Activated CD4-positive, alpha-beta T cell treated with anti-CD3 and anti-CD28 coated beads, Interleukin-2, Interleukin-4, amounts not matched to agents 100 ng/mL and 50 ng/mL, durations not matched to agents 16 hours and 8 hours (primary cell): ENCODE results near the gene UTS2R.
"Not testable (repeated sequence)": the region's sequence is repeated elsewhere in the genome, so short reads cannot be mapped to it uniquely, and the experiment has no call there.

Source experiments
- DNase-seq: peaks from one replicate; pipeline ENCODE4 v3.0.0-alpha.2; 2020; ENCODE audit warnings: low spot score

Gene UTS2R

DNA sequence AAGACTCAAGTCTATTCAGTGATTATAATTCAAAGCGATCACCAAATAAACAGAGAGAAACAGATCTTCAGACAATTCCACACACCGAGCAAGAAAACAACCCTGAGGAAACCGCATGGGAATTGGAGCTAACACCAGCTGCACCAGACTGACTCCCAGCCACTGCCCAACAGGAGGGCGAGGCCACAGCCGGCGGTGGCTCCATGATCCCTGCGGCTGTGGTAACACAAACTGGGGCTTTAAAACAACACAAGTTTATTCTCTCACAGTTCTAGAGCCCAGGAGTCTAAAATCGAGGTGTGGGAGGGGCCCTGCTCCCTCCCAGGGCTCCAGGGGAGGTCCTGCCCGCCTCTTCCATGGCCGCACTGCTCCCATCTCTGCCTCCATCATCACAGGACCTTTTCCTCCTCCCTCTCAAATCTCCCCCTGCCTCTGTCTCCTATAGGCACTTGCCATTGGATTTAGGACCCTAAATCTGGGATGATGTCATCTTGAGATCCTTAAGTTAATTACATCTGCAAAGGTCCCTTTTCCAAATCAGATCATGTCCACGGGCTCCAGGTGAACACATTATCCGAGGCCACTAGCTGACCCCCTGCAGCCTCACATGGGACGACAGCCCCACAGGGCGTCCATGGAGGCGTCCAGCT, 36.8 kb downstream of the UTS2R start:
- DNase-seq = no peak

DNA sequence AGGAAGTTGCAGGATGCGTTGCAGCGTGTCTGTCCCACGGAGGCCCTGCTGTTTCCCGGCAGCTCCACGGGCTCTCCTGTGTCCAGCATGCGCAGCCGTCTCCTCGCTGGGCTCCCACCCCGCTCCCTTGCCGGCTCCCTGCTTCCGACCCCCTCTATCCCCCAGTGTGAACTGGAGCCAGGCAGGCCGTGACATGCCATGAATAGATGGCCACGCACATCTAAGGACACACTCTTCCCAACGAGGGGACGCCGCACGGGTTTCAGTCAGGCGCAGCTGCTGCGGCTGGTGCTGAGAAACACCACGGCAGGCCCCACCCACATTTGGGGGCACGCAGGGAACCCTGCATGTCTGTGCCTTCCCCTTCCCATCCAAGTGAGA, 37.4 kb downstream of the UTS2R start:
- DNase-seq = no peak

DNA sequence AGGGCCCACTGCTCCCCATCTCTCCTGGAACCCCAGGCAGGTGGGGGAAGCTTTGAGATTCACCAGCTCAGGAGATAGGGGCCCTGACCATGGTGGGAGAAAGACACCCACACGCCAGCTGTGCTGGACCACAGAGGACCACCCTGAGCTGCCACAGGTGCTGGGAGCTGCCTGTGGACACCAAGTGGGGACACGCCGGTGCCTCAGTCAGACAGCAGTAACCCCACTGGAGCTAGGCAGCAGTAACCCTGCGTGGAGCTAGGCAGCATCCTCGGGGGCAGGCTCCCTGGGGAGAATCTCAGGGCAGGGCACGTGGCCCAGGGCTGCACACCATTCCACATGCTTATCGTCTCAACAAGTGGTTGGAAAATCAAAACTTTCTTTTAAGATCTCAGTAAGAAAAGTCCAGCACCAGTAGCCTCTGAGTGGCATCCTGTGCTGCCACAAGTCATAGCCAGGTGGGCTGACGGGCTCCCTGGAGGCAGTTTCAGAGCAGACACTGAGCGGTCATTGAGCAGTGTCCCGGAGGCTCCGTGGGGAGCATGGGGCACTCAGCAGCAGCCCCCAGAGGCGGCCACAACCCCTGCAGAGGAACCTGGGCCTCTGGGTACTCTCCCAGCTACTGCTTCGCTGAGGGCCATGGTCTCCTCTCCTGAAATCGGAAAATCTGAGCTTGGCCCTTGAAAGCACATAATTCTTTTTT, 38.6 kb downstream of the UTS2R start:
- no peak for DNase-seq

DNA sequence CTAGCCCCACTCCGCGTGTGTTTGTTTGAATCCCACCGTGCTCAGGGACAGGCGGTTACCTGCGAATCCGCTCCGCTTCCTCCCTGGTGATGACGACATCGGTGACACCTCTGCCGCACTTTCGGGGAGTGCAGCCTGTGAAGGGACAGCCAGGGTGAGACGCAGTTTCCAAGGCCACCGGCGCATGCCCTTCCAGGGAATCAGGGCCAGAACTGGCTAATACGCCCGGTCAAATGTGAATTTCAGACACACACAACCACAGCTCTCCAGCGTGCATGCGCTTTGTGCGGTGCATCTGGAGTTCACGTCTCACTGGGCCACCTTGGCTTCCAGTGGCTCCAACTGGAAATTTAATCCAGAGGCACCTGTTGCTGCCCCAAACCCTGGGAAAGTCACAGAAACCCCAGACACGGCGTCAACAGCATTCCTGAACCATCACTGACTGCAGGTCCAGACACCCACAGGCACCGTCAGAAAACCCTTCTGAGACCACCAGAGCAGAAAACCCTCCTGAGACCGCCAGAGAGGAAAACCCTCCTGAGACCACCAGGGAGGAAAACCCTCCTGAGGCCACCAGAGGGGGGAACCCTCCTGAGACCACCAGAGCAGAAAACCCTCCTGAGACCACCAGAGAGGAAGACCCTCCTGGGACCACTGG, 40.0 kb downstream of the UTS2R start:
- DNase-seq = no peak

DNA sequence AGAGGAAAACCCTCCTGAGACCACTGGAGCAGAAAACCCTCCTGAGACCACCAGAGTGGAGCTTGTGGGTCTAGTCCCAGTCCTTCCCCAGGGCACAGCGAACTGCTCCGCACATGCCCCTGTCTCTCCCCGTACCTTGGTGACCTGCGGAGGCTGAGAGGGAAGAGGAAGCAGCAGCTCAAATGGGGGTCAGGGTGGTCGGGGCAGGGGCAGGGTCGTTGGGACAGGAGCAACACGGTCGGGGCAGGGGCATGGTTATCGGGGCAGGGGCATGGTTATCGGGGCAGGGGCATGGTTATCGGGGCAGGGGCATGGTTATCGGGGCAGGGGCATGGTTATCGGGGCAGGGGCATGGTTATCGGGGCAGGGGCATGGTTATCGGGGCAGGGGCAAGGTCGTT, 40.5 kb downstream of the UTS2R start:
- not testable (repeated sequence) for DNase-seq

DNA sequence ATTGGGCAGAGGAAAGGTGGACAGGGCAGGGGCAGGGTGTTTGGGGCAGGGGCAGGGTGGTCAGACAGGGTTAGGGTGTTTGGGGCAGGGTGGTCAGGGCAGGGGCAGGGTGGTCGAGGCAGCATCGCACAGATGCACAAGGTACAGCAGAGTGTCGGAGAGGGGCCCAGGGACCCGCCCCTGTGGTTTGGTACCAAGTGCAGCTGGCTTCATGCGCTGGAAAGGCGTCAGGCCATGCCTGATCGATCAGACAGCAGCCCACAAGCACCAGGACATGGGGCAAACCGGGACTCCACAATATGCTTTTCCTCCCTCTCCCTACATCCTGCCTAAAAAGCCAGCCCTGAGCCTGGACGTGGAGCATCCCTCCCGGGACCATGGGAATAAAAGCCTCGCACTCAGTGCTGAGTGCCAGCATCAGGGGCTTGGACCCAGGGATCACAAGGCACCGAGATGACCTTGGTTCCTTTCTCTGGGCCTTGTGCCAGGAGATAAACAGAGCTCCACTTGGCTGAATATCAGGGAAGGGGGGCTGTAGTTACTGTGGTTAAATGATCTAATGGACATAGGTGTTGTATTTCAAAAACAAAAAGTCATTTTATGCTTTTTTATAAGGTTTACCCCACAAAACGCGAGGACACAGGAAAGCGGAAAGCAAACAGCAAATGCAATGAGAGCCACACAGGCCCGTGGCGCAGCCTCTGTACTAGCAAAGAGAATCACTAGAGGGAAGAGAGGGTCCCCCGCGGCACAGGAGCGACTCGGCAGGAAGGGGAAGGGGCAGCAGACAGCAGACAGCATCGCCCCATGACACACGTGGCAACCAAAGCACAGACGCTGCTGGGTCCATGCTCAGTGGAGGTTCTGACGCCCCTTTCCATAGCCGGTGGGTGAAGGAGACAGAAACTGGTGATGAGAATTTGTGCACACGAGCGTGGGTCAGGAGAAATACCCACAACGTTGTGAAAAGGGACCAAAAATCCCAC, 41.3 kb downstream of the UTS2R start:
- DNase-seq = no peak

DNA sequence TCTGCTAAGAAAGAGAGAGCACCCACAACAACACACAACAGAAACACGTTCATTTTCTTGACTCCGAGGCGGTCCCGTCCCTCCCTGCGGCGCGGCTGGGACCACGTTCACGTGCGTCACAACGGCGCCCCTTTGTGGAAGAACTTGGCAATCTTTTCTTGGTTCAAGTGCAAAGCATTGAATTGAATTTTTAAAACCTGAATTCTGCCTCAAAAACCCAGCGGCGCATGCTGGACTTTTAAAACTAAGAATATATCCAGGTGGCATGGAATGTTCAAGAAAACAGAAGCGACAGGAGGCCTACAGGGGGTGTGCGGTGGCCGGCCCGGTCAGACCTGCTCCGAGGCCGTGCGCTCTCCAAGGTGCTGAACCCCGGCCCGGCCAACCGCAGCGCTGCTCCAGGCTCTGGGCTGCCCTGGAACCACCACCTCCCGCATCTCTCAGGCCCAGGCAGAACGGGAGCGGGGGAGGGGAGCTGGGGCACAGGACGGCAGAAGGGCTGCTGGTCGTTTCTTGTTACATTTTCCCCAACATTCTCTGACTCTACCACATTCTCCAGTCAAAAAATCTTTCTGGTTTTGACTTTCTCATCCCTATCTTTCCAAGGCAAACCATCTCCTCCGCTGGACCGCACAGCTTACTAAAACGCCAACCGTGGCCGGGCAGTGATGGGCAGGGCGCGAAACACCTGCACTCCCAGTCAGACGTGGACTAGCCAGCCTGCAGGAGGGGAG, 43.1 kb downstream of the UTS2R start:
- peak; percentile 67 for DNase-seq

DNA sequence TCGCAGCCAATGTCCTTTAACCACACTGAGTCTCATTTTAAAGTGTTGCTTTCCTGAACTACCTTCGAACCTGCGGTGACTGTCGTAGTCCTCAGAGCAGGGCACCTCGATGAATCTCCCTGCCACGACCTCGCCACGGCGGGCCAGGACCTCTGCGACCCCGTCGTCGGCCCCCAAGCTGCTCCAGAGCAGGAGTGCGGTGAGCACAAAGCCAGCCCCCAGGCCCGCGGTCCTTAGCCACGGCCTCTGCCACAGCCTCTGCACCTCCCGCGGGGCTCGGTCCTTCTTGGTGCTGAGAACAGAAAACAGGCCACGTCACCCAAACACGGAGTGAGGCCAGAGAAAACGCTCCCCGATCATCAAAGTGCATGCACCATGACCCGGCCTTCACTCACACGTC, 43.8 kb downstream of the UTS2R start:
- DNase-seq = no peak

DNA sequence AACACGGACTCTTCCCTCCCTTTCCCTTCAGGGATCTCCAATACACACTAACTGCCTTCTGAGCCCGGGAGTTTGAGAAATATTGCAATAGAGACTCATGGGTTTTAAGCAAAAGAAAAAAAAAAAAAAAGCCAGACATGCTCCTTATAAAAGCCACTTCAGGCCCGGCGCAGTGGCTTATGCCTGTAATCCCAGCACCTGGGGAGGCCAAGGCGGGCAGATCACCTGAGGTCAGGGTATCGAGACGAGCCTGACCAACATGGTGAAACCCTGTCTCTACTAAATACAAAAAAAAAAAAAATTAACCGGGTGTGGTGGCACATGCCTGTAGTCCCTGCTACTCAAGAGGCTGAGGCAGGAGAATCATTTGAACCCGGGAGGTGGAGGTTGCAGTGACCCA, 44.2 kb downstream of the UTS2R start:
- DNase-seq = no peak

DNA sequence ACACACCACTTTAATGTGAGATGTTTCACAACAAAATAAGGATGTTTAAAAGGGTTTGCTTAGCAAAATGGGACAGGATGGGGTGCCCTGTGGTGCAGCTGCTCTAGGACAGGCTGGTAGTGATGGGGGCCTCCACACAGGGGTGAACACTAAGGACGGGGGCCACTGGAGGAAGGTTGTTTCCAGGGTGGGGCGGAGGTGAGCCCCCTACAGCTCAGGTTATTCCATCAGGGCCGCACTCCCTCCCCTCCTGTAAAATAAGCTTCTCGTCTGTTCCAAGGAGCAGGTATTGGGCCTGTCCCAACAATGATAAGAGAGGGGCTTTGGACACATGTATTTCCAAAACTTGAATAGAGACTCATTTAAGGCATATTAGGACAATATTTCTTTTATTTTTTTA, 44.7 kb downstream of the UTS2R start:
- no peak for DNase-seq

DNA sequence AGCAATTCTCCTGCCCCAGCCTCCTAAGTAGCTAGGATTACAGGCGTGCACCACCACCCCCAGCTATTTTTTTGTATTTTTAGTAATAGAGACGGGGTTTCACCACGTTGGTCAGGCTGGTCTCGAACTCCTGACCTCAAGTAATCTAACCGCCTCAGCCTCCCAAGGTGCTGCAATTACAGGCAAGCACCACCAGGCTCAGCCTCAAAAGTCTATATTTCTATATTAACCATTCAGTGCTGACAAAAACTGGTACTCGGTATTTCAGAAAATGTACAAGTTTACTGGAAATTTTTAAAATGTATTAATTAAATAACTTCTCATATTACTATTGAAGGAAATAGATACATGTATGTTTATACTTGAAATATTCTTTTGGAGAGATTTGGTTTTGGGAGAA, 45.2 kb downstream of the UTS2R start:
- DNase-seq = no peak

DNA sequence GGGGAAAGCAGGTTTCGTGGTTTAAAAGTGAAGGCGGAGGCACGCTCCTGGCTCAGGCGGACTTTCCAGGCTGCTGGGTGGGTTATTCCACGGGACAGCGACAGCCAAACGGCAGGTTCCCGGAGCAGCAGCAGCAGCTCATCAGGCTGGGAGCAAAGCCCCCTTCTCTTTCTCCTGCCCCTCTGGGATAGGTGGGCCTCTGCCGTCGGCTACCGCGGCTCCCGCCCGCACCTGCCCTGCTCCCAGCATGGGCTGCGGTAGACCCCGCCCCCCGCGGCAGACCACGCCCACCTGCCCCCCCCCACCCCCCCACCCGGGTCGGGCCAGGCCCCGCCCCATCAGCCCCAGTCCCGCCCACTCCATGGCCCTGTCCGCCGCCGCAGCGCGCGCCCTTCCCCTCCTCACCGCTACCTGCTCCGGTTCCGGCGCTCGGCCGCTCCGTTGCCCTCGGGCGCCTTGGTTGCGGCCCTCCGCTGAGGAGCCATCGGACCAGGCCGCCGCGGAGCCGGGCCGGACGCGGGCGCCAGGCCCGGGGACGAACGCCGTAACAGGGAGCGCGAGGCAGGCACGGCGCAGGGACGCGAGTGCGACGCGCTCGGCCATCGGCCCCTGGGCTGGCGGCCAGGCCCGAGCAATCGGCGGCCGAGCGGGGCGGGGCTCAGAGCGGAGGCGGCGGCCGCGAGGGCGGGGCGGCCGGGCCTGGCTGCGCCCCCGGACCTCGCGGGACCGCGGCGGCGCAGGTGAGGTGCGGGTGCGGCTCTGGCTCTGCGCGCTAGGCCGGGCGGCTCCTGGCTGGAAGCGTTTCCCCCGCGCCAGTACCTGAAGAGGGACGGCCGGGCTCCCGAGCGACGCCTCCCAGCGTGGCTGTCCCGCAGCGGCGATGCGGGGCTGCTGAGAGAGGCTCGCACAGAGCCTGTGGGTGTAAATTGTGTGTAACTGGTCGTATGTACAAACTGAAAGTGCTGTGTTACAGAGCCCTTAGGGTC, 46.7 kb downstream of the UTS2R start, which contains the start of the genes HEXD and OGFOD3:
Gene HEXD, plus strand, starts transcription at position 347 of the 986 bp plus-strand sequence. CDS start 1,453 bp downstream, outside the sequence.
Gene OGFOD3, minus strand, starts transcription at position 586 of the 986 bp plus-strand sequence. Its CDS starts 101 bp downstream, at position 485.
- peak; percentile 82 for DNase-seq

DNA sequence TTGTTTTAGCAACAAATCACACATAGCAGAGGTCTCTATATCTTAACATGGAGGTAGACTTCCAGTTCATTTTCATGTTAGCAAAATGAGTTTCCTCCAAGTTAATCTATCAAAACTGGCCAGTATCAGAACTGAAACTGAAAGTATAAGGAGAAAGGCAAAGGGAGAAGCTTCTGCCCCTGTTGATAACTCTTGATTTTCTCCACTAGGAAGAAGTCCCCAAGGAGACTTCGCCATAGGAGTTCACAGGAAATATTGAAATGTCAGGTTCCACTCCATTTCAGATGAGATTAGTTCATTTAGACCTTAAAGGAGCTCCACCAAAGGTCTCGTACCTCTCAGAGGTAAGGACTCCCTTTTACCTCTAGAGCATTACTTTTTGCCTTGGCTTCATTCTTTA, 48.0 kb downstream of the UTS2R start:
- DNase-seq = no peak

DNA sequence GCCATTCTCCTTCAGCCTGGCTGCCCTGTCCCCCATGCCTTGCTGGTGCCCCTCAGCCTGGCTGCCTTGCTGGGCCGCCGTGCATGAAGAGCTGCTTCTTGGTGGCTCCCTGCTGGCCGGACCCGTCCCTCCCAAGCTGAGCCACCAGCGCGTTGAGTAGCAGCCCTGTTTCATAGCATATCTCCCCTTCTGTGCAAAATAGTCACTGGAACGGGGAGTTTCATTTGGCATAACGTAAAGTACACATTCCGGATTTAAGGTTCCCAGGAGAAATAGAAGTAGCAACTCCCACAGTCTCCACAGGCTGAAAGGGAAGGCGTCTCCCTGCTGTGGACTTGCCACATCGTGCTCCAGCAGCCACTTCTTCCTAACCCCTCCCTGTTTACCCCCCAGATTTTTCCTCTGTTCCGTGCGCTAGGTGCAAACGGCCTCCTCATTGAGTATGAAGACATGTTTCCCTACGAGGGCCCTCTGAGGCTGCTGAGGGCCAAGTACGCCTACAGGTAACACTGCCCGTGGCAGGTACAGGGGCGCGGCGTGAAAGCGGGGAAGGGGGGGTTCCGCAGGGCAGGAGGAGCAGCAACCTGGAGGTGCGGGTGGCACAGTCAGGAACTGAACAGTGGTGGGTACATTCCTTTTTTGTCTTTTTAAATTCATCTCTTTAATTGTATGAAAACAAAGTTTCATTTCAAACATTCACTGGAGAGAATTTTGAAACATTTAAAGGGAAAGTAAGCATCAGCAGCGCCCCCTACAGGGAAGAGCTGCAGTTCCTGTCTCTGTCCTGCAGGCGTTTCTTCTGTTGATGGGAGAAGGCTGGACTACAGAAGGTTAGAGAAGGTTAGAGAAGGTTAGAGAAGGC, 52.7 kb downstream of the UTS2R start:
- DNase-seq = peak; percentile 56

DNA sequence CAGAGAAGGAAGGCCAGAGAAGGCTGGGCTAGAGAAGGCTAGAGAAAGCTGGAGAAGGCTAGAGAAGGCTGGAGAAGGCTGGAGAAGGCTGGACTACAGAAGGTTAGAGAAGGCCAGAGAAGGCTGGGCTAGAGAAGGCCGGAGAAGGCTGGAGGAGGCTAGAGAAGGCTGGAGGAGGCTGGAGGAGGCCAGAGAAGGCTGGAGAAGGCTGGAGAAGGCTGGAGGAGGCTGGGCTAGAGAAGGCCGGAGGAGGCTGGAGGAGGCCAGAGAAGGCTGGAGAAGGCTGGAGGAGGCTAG, 53.2 kb downstream of the UTS2R start:
- no peak for DNase-seq
